ENCODE measurements around the gene LDAH.
A peak's percentile ranks its signal among the peaks of the same experiment; 100 is the strongest.

Gene LDAH

DNA sequence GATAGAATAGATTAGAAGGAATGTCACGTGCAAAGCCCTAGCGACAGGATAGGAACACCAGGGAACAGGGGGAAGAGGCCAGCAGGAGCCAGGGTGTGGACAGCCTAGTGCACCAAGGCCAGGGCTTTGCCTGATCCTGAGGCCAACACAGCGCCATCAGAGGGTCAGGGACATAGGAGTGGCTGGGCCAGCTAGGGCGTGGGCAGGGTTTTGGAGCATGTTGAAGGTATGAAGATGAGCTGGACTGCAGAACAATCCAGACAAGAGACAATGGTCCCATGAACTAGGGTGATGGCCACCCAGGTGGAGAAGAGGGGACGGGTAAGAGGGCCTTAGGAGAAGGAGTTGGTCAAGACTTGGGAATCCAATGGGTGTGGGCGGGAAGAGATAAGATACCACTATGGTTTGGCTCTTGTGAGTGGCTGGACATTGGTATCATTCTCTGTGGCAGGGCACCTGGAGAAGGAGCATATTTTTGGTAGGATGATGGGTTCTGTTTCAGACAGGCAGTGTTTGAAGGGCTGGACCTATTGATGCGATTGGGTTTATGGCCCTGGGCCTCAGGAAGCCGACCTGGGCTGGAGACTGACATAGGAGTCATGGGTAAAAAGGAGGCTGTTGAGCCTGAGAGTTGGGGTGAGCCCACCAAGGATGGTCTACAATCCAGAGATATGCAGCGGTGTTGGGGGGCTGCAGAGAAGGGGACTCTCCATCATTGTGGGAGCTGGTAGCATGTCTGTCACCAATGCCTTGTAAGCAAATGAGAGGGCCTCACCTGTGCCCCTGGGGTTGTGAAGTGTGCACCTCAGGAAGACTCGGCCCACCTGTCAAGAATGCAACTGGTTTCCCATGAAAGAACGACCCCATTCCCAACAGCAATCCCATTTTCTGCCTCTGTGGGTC is 170.0 kb downstream of the LDAH start:
- DNase-seq (ENCODE audit: low read depth in 1 of 2, low spot score in 1 of 2), result no peak

DNA sequence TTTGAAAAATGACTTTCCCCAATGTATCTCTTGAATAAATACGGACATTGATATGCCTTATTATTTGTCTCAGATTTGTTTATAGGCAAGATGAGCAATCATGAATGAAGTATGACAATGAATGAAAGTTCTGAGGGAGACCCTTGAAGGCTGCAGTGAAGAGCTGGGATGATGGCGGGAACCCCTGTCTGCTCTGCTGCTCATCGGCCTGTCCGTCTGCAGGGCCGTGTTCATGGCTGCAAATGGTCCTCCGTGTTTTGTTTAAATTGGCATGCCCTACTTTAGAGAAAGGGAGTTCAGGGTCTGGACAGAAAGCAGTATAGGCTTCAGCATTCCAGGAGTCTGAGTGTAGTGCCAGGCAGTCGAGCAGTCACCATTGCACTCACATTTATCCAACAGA is 170.8 kb downstream of the LDAH start:
- no peak for DNase-seq (ENCODE audit: low read depth in 1 of 2, low spot score in 1 of 2)

DNA sequence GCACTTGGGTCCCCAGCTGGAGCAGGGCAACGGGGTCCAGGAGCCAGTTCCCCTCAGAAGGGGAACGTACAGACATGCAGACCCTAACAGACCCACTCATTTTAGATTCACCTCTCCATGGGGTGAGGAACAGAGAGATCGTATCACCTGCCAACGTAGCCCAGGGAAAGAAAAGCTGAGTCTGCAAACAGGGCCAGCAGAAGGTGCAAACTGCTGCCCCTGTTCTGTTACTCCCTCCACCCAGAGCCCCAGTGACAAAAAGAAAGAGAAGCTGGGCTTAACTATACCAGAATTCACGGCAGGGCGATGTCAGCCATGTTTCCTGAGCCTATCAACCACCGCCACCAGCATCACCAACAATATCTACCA is 171.2 kb downstream of the LDAH start:
- DNase-seq (ENCODE audit: low read depth in 1 of 2, low spot score in 1 of 2), result no peak

DNA sequence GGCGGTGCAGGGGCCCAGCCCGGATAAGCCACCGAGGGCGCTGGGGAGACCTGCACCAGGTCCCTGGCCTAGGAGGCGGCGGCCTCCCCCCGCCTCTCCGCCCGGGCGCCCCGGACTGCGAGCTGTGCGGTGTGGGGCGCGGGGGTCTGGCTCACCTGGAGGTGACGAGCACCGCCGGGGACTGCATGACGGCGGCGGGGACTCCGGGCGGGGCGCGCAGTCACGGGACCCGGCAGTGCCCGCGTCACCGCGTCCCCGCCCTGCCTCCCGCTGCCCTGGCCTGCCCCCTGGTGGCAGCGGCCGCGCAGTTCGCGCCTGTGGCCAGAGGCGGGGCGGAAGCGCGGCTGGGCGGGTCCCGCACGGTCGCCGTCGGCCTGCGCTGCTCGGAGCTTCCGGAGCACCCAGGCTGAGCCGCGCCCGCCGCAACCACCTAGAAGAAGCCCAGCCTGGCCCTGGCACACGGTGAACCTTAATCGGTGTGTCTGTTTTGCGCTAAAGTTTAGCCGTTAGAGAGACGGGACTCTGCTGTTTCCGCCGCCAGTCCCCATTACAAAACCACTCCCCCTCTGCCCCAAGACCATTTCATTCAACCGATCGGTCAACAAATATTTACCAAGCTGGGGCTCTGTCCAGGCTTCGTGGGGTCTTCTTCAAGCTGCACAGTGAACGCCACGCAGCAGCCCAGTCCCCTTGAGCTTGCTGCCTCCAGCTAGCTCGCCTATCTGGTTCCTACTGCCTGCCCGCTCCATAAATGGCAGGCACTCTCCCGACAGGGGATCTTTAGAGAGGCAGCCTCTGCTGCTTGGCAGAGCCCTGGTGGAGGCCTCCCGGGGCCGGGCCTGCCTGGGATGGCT is 171.8 kb downstream of the LDAH start, which contains the start of gene HS1BP3:
Gene HS1BP3 (minus strand): TSS at position 222 of the 854 bp plus-strand sequence. CDS start 35 bp downstream, at position 187.
- DNase-seq (ENCODE audit: low read depth in 1 of 2, low spot score in 1 of 2), result peak; percentile 67 to 84

DNA sequence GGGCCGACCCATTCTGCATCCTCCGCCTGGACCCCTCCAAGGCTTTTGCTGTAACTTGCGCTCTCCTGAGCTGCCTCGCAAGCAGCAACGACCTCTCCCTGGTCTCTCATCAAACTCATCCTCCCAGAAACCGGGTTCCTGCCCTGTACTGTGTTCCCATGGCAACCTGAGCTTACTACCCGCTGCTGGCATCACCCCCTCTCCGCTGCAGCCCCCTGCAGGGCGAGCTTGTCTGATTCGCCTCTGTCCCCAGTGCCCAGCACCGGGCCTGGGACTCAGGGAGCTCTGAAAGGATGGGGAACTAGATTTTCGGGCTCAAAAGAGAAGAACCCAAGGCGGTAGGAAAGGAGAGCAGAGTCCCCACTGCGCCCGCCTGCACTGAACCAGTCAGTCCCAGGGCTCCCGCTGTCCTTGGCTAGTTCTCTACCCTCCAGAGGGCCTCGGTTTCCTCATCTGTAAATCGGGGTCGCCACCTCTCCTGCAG is 172.5 kb downstream of the LDAH start:
- DNase-seq (ENCODE audit: low read depth in 1 of 2, low spot score in 1 of 2), result no peak

DNA sequence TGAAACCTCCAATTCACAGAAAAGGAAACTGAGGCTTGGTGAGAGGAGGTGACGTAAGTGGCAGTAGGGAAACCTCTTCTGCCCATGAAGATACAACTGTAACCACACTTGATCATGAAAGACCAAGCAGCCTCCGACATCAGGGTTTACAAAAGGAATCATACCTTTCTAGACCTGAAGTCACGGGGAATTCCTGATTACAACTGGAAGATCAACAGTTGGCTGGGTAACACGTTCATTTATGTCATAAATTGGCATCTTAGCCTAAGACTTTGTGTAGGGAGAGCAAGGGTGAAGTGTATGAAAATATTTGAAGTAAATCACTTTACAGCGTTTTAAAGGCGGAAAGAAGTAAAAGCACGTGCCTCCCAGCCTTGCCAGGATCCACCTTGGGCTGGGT is 172.9 kb downstream of the LDAH start:
- DNase-seq (ENCODE audit: low read depth in 1 of 2, low spot score in 1 of 2), result no peak

DNA sequence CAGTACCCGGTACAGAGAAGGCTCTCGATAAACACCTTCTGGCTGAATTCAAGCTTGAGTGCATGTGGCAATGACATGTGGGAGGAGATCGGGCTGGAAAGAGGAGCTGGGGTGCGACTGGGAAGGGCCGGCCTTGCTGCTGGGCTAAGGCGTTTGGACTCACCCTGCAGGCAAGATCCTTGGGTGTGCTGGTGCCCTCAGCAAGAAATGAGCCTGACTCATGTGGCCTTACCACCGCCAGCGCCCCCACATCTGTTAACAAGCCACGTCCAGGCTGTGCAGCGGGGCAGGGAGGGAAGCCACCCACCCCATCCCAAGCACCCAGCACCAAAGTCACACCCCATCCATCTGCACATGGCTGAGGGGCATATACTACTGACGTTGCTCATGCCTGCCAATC is 173.3 kb downstream of the LDAH start:
- DNase-seq (ENCODE audit: low read depth in 1 of 2, low spot score in 1 of 2), result no peak

DNA sequence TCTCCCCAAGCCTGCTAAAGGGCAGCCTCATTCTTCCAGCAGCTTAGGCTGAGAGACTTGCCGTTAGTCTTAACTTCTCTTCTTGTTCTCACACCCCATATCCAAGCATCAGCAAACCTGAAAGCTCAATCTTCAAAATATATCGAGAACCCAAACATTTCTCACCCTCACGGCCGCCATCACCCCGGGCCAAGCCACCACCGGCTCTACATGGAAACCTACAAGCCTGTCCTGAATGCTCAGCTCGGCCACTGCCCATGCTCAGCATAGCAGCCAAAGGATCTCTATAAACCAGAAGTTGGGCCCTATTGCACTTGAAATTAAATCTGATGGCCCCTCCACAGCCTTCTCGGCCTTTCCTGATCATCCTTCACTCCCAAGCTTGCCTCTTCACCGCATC is 174.1 kb downstream of the LDAH start:
- DNase-seq (ENCODE audit: low read depth in 1 of 2, low spot score in 1 of 2), result no peak

DNA sequence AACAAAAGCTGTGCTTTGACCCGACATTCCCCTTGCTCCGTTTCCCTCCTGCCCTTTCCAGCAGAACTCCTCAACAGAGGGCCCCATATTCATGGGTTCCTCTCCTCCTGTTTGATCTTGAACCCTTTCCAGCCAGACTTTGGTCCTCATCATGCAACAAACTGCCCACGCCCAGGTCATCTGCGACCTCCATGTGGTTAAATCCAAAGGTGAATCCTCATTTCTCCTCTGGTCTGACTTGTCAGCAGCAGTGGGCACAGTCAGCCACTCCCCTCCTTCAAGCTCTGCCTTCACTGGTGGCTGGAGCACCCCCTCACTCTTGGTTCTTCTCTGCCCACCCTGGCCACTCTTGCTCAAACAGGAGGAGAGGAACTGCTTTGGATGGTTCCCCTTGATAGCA is 174.7 kb downstream of the LDAH start:
- no peak for DNase-seq (ENCODE audit: low read depth in 1 of 2, low spot score in 1 of 2)

DNA sequence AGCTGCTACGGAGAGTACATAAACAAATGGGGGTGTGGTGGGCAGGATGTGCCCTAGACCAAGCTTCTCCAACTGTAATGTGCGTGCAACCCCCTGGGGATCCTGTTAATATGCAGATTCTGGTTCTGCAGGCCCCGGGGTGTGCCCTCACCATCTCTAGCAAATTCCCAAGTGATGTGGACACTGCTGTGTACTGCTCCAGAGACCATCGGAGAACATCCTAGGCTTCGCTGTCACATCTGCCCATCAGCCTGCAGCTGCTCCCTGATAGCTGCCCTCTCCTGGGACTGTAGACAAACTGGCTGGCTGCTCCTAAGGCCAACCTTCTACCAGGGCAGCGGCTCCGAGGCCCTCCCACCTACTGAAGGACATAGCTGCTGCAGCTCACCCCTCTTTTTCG is 175.2 kb downstream of the LDAH start:
- DNase-seq (ENCODE audit: low read depth in 1 of 2, low spot score in 1 of 2), result no peak

DNA sequence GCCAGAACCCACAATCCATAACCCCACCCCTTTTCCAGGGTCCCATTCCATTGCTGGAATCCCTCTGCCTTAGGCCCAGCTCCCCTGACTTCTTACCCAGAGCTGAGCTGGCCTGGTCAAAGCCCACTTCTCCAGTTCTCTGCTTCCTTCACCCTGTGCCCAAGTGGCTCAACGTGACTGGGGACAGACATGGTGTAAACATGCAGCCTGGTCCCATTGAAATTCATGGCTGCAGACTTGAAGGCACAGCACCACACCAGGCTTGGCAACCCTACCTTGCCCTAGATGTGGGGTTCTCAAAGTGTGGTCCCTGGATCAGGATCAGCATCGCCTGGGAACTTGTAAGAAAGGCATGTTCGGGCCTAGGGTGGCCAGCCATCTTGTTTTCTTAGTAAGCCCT is 175.7 kb downstream of the LDAH start:
- DNase-seq (ENCODE audit: low read depth in 1 of 2, low spot score in 1 of 2), result no peak

DNA sequence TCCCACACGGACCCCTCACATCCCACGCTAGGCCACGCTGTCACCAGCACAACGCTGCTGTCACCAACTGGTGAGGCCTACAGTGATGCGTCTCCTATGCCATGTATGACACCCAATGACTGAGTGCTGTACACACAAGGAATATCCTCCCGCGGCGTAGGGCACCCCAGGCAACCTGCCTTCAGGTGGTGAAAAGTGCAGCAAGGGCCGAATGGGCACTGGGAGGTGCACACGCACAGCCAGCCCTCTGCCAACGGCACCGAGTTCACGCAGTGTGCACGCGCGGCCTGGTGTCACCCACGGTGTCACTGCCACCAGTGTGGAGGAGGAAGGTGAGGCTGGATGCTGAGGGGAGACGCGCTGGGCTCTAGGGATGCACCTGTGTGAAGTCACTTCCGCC is 176.5 kb downstream of the LDAH start:
- no peak for DNase-seq (ENCODE audit: low read depth in 1 of 2, low spot score in 1 of 2)

DNA sequence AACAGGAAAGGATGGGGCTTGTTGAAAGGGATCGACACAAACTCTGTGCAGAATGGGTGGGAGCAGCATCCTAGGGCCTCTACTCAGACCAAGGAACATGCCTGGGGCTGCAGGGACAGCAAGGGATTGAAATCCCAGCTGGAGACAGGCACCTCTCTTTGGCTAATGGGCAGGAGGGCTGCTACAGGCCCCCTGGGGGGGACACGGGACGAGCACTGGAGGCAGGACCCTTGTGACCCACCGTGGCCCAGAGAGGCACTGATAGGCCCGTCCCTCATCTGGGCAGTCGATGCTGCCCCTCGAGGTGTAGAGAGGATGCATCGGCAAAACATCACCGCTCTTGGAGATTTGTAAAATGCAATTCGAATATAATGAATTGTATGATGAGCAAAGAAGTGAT is 177.1 kb downstream of the LDAH start:
- no peak for DNase-seq (ENCODE audit: low read depth in 1 of 2, low spot score in 1 of 2)

DNA sequence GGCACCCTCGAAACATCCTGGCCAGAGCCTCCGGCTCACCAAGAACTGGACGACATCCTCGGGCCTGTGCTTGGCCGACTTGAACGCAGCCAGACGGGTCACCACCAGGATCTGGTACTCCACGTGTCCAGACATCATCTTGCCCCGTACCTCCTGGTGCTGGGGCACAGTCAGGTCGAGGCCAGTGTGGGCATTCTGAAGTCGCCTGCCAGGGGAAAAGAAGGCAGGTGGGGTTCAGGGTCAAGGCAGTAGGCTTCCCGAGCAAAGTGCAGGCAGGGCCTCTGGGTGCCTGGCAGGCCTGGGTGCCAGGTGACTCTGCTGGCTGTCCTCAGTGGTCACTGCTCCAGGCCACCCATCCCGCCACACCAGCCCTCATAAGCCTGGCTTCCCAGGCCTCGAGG is 177.6 kb downstream of the LDAH start:
- no peak for DNase-seq (ENCODE audit: low read depth in 1 of 2, low spot score in 1 of 2)

DNA sequence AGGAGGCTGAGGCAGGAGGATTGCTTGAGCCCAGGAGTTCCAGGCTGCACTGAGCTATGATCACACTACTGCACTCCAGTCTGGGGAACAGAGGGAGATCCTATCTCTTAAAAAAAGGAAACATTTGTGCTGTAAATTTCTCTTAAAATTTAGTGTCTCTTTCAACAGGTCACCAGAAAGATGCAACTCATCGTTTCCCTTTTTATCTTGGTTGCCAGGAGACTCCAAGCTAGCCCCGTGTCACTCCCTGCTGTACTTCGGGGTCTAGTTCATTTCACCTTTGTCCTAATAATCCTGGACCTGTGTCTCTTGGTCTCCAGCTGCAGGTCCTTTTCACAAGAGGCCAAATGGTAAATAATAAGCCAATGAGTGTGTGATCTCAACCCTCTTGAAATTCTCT is 179.1 kb downstream of the LDAH start:
- DNase-seq (ENCODE audit: low read depth in 1 of 2, low spot score in 1 of 2), result no peak

DNA sequence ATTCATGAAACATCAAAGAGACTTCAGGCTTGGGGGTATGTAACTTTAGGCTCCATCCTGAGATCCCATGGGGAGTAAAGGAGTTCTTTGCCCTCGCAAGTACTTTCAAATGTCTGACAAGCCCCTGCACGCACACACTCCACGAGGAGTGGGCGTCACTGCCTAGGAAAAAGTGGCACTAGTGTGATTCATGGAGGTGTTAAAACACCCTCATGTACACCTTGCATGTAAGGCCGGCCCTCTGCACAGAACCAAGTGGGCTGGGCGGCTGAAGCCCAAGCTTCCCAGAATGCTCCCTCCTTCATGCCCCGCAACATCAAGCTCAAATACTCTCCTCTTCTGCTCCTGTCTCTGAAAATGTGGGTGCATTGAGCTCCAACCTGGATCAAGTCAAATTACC is 179.8 kb downstream of the LDAH start:
- no peak for DNase-seq (ENCODE audit: low read depth in 1 of 2, low spot score in 1 of 2)

DNA sequence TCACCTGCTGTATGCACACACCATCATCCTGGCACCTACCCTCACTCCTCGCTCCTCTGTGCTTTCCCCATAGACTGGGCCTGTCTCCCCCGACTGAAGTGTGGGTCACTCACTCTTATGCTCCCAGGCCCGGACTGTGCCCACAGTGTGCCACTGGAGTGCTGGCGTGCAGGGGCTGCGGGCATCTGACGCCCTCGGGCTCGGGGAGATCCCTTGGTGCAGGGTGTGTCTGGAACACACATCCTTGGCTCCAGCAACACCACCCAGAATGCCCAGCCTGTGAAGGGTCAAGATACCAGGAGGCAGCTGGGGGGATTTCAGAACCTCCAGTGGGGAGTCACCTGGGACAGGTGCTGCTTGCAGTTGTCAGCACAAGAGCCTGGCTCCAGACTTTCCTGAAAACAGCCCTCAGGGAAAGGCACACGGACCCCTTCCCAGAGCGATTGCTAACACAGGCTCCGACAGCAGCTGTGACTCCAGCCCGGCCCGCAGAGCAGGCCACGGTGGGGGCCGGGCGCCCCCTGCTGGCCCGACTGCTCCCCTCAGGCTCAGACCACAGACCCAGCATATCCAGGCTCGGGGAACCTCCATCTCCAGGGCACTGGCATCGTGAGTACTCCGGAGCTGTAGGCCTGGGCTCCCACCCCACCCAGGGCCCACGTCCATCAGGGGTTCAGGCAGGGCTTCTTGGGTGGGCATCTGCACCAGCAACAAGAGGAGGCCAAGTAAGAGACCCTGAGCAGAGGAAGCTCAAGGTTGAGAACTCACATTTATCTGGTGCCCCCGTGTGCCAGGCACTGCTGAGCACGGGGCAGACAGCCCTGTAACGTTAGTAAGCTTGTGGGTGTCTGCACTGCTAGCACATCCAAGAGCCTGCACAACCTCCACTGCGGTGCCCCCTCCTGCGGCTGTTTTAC is 180.6 kb downstream of the LDAH start:
- peak; percentile 54 to 59 for DNase-seq (ENCODE audit: low read depth in 1 of 2, low spot score in 1 of 2)

DNA sequence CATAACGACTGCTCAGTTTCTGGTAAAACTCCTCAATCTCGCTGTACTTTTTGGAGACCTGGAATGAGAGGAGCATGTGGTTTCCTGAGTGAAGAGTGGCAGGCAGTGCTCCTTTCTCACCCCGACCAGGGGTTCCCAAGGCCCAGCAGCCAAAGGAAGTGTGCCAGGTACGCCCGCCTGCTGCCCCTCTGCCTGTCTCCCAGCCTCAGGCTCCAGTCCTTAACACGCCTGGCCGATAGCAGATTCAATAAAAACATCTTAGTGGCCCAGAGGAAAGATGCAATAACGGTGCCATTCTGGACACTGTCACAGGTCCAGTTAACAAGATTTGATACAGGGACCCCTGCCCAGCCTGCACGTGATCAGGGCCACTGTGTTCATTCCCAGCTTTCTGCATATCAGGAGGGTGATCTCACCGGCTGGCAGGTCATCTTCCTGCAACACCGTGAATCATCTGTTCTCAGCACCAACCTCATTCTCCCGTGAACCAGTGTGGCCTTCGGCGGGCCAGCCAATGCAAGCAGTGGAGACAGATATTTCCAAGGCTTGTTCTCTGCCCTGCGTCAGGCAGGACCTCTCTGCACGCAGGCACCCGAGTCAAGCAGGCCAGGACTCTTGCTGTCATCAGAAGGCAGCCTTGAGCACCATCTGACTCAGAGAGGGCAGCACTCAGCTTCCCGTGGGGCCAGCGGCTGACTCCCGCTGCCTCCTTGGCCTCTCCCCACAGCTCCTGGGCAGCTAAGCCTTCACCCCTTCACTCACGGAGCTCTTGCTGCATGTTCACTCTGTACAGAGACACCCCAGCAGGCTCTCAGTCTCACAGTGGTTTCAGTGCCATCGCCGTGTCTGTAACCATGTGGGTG is 181.5 kb downstream of the LDAH start:
- DNase-seq (ENCODE audit: low read depth in 1 of 2, low spot score in 1 of 2), result no peak

DNA sequence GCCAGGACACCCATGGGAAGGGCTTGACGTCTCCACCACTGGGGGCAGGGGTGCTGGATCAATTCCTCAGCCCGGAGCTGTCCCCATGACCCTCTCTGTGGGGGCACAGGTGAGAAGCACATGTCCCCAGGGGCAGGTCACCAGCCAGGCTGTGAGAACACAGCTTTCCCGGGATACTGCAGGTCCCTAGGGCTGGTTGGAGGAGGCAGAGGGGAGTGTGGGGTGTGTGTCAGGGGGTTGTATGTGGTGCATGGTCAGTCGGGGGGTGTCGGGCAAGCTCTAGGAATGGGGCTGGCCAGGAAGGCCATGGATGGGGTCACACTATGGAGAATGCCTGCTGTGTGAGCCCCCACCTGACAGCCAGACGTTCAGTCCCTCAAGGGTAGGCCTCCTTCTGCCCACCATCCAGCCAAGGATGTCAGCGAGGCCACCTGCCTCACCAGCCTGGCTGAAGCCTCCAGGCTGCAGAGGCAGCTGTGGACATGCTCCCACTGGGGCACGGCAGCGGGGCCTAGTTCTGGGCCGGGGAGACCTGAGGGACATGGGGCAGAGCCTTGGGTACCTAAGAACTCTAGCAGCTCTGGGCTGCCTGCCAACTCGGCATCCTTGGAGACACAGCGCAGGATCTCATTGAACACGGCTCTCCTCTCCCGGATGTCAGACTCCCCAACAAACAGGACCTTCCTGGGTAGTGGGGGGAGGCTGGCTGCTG is 182.3 kb downstream of the LDAH start:
- no peak for DNase-seq (ENCODE audit: low read depth in 1 of 2, low spot score in 1 of 2)

Data from activated T-helper 1 cell treated with anti-CD3 and anti-CD28 coated beads, Interleukin-2, amount 50 U/mL, for 16 hours (primary cell).